ENCODE data around the gene KCNG2. TPM values are rescaled to one million over a fixed set of nuclear protein-coding genes. Genes with fewer than 3 reads are reported as not detected.
"Not testable (repeated sequence)": the region's sequence is repeated elsewhere in the genome, so short reads cannot be mapped to it uniquely, and the experiment has no call there.

KCNG2 gene
- total RNA-seq, 1 donor from 2014 or later: 0.22 TPM

DNA sequence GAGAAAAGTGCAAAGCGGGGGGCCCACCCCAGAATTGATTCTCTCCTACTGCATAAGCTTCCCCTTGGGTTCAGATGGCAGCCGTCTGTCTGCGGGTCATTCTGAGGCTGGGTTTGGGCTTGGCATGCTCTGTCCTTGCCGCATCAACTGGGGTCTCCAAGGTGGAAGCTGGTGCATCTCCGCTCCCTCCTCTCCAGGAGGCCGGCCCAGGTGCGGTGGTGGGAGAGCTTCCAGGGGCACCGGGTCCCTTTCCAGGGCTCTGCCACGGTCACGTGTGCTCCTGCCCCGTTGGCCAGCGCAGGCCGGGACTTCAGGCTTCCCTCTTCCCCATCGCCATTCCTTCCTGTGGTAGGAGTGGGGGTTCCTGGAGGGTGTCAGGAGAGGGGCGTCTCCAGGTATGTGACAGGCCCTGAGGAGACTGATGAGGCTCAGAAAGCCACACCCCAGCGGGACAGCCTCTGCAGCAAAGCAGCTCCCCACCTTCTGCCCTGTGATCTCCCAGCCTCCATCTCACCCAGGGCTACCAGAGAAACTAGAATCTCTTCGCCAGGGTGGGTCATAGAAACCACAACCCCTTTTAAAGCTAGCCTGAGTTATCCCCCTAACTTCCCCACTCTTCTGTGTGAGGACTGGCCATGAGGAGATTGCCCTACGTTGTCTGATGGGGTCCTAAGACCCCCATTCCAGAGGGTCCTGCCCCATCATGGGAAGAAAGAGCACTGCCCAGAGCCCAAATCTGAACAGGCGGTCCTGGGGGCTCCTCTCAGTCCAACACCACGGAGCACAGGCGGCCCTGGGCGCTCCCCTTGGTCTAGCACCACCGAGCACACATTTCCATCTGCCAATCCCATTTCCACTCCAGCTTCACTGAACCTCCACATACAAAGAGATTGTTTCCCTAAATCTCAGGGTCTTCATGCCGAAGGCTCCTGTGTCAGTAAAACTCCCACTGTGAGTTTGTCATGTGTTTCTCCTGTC, 77.1 kb downstream of the KCNG2 start:
- intact Hi-C loops (cut with DNase I): no loop called here
- DNase-seq (ENCODE audit: low spot score) (no peak), ATAC-seq (no peak)

DNA sequence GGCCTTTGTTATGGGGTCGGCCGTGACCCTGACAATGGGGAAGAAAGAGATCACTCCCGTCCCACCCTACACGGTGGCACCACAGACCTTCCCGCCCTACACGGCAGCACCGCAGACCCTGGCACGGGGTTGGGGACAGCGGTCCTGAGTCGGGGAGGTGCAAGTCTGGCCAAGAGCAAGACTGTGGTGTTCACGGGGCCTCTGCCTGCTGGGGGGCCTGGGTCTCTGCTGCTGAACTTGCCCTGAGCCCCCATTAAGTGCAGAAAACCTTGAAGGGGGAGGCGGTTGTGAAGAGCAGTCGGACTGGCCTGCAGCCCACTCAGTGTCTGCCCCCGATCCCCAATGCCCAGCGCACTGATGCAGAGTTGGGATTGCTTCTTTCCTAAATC, 77.8 kb downstream of the KCNG2 start:
- ATAC-seq (no peak), DNase-seq (ENCODE audit: low spot score) (no peak)
- intact Hi-C loops (cut with DNase I): no loop called here

DNA sequence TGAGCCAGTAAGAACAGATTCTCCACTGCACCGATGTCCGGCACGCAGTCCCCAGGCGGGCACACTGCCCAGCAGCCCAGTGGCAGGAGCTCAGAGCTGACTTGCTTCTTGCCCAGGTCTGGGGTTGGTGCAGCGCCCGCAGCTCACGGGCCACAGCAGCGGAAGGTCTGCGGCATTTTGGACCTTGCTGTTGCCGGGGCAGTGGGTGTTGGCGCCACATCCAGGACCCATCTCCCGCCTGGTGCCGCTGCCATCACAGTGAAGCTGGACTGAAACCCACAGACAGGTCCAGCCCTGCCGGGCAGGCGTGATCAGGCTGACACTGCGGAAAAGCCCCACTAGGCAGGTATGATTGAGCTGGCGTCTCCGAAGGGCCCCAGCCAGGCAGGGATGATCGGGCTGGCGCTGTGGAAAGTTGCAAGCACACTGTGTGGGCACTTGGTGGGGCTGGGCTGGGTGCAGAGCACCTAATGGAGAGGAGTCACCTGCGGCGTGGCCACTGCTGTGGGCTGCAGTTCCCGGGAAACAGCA, 78.3 kb downstream of the KCNG2 start:
- intact Hi-C loops (cut with DNase I): no loop called here
- DNase-seq (ENCODE audit: low spot score) (no peak), ATAC-seq (no peak)

DNA sequence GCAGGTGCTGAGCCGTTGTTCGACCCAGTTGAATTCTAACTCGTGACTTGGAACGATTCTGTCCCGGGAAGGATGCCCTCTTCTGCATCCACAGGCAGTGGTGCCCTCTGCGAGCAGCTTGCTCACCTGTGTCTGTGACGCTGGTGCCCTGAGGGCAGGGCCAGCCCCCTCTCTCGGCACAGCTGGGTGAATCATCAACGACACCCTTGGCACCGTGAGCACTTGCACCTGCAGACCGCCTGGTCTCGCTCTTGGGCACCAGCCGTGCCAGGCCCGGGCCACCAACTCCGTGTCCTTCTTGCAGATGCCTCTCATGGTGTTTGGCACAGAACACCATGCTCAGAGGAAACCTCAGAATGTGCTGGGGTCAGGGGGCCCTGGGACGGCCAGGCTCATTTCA, 78.8 kb downstream of the KCNG2 start:
- intact Hi-C loops (cut with DNase I): no loop called here
- no peak for ATAC-seq
- no peak for DNase-seq (ENCODE audit: low spot score)

DNA sequence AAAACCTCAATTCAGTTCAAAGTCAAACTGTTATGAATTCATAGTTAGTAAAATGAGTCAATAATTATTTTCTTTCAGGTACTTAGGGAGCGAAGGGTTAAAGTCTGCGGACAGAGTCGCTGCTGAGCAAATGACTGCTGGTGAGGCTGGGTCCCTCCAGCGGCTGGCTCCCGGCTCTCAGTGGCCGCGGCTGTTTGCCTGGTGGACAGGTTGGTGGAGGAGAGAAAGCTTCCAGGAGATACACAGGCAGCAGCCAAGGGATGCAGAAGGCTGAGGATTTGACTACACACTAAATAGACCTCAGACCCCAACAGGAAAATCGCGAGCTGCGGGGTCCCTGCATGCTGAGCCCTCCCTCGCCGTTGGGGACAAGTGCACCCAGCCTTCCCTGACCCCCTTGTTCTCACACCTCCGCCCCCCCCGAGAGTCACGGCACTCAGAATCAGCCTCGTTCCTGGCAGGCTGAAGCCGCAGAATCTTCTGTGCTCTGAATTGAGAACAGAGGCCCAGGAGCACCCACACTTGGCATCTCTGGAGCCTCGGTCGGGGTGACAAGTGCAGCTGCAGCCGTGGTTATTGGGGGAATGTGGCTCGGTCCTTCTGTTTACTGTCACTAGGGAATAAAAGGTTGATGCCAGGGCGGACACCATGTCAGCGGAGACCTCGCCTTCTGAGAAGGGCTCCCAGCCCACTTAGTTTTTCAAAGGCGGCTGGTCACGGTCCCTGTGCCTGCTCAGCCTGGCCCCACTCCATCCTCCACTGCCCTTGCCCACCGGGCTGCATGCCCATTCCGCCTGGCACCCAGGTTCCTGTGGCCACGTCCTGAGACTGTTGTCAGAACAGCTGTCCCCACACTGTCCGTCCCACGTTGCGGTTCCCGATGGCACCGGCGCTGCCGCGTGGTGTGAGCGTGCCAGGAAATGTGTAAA, 79.7 kb downstream of the KCNG2 start:
- DNase-seq (ENCODE audit: low spot score) (no peak), ATAC-seq (no peak)
- intact Hi-C loops (cut with DNase I): no loop called here

DNA sequence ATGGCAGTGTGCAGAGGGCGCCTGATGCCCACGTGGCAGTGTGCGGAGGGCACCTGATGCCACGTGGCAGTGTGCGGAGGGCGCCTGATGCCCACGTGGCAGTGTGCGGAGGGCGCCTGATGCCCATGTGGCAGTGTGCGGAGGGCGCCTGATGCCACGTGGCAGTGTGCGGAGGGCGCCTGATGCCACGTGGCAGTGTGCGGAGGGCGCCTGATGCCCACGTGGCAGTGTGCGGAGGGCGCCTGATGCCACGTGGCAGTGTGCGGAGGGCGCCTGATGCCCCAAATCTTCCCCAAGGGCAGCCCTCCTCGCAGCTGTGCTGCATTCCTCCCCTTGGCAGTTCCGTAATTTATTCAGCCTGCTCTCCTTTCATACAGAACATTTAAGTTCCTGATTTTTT, 80.5 kb downstream of the KCNG2 start:
- ATAC-seq; intact Hi-C loops (cut with DNase I); DNase-seq (ENCODE audit: low spot score): not testable (repeated sequence)

DNA sequence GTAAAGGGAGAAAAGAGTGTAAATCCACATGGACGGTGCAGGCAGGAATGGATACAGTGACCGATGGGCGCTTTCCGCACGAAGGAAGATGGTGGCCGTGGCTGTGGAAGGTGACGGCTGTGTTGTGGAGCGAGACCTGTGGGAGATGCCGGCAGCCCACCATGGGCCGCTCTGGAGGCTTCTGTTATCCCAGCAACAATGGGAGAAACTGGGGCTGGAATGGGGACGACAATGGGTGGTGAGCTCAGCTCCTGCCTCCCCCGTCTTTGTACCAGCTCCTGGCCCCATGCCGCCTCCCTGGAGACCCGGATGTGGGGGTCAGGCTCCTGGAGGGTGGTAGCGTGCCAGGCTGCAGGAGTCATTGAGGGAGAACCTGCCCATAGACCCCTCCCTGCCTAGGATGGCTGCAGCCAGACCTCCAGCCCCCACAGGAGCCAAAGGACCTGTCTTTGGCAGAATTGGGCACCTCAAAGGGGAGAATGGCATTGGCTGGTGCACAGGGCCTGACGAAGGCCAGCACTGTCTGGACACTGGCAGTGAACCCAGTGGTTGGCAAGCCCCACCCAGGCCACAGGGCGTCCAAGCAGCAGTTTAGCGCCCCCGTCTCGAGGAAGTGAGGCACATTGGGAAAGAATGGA, 81.1 kb downstream of the KCNG2 start:
- no peak for ATAC-seq
- intact Hi-C loops (cut with DNase I): no loop called here
- no peak for DNase-seq (ENCODE audit: low spot score)

DNA sequence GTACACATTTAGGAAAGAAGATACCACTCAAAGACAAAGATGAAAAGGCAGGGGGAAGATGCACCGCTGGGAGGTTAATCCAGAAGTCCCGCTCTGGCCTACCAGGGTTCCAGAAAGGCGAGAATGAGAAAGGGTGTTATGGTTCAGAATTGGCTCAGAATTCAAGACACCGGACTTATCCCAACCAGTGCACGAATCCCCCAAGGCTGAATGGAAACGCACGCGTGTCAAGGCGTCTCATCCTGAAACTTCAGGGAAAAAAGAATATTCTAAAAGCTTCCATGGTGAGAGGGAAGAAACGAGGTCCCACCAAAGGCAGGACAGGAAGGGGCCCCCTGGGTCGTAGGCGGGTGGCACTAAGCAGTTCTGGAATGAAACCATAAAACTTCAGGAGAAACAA, 81.8 kb downstream of the KCNG2 start:
- ATAC-seq (no peak), DNase-seq (ENCODE audit: low spot score) (no peak)
- intact Hi-C loops (cut with DNase I): no loop called here

DNA sequence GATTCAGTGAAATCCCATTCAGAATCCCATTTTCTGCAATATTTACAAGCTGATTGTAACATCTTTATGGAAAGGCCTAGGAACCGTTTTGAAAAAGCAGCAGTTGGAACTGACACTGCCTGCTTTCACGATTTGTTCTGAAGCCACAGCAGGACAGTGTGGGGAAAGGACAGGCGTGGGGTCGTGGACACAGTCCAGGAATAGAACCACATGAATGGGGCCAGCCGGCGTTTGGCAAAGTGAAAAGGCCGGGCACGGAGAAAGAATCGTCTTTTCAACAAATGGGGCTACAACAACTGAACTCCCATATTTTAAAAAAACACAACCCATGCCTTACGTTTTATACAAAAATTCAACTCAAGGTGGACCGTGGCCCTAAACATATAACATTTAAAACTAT, 84.0 kb downstream of the KCNG2 start:
- DNase-seq (ENCODE audit: low spot score): no peak
- ATAC-seq: no peak
- intact Hi-C loops (cut with DNase I): no loop called here

DNA sequence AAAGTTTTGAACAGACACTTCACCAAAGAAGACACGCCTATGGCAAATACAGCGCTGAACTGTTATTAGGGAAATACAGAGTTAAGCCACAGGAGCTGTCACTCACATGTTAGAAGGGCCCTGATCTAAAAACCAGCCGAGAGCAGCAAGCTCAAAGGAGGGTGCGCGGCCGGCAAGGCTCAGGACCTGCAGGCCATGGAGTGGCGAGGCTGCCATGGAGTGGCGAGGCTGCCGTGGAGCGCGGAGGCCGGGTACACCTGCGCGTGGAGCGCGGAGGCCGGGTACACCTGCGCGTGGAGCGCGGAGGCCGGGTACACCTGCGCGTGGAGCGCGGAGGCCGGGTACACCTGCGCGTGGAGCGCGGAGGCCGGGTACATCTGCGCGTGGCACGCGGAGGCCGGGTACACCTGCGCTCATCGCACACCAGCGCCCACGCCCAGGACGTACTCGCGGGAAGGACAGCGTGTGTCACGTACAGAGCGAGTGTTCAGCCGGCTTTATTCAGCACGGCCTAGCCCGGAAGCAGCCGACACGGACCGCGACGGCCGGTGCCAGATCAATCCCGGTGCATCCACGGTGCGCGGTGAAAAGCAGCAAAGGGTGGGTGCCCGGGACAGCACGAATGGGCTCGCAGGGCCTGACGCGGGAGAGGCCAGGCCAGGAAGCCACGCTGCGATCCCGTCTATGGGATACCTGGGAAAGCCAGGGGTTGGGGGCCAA, 84.9 kb downstream of the KCNG2 start:
- intact Hi-C loops (cut with DNase I): no loop called here
- DNase-seq (ENCODE audit: low spot score) (no peak), ATAC-seq (no peak)

DNA sequence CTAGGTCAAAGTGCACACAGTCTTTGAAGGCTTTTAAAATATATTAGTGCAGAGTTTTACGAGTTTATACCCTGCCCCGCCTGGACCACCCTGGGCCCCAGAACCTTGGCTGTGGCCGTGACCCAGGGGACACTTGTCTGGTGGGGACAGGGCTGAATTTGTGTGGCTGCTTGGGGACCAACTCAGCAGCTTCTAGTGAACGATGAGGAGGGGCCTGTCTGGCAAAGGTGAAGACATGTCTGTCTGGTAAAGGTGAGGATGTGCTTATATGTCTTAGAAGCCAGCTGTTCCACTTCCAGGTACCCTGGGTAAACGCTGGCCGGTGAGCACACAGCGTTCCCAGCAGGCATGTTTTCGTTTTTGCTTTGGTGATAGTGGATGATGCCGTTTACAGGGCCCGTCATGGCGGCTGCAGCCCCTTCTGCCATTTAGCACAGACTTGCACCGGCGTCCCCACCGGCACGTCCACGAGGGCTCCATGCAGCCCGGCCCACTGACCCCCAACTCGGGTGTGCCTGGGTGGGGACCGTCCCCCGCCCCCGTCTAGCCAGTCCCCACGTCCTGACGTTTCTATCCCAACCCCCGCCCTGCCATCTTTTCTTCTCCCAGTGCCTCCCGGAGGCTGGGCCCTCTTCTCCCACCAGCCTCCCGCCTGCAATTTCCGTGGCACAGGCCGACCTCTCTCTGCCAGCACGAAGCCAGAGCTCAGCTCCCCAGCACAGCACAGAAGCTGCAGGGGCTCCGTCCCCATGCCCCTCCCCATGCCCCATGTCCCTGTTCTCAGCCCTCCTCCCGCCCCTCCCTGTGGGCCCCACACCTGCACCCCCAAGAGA, 85.9 kb downstream of the KCNG2 start:
- intact Hi-C loops (cut with DNase I): no loop called here
- DNase-seq (ENCODE audit: low spot score) (no peak), ATAC-seq (no peak)

DNA sequence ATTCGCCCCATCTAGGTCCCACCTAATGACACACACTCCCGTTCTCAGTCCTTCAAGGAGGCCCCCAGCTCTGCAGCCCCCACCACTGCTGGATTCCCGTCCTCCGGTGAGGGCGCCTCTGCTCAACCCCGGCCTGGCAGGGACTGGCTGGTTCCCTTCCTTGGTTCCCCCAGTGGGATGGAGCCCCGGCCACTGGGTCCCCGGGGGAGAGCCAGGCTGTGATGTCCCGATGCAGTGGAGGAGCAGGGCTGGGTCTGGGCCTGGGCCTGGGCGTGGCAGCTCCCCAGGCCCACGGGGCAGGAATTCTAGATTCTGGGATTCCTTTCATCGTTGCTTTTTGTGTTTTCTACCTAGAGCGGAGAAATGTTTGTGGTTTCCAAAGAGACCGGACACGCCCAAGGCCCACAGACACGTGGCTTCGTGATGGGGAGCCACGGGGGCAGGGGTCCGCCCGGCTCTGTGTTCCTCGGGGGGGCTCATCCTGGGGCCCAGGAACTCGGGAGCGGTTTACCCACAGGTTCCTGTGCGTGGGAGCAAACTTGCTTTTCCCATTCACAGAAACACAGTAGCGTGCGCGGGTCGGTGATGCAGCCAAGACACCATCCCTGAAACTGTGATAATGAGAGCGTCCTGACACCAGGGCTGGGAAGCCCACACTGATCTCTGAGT, 86.7 kb downstream of the KCNG2 start:
- intact Hi-C loops (cut with DNase I): no loop called here
- no peak for DNase-seq (ENCODE audit: low spot score)
- ATAC-seq: no peak

DNA sequence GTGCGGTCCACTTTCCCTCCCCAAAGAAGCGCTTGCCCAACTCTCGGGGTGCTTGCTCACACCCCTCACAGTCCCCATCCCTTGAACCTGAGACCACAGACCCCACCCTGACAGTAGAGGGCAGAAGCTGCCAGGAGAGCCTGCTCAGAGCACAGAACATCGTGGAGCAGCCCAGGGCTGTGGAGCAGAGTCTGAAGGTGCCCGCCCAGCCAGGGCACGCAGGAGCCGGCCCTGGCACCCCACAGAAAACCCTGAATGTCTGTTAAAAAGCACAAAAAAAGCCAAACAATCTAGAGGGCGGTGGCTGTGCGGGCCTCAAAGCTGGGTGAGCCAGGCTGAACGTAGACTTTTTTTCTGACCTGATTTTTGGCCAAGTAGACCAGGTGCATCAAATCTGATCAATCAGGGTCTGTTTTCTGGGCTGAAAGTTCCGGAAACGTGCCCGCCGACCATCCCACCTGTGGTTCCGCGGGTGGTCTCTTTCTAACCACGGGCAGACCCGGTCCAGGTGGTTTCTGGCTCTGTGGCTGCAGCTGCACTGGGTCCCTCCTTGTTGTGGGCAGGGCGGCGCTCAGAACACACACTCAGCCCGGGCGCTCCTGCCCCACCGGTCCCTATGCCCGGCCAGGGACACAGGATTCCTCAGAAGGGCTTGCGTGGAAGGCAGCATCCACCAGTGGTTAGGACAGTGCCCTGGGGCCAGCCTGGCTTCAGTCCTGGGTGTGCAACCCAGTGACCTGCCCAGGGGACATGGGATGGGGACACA, 87.4 kb downstream of the KCNG2 start:
- no peak for ATAC-seq
- intact Hi-C loops (cut with DNase I): no loop called here
- DNase-seq (ENCODE audit: low spot score): no peak

DNA sequence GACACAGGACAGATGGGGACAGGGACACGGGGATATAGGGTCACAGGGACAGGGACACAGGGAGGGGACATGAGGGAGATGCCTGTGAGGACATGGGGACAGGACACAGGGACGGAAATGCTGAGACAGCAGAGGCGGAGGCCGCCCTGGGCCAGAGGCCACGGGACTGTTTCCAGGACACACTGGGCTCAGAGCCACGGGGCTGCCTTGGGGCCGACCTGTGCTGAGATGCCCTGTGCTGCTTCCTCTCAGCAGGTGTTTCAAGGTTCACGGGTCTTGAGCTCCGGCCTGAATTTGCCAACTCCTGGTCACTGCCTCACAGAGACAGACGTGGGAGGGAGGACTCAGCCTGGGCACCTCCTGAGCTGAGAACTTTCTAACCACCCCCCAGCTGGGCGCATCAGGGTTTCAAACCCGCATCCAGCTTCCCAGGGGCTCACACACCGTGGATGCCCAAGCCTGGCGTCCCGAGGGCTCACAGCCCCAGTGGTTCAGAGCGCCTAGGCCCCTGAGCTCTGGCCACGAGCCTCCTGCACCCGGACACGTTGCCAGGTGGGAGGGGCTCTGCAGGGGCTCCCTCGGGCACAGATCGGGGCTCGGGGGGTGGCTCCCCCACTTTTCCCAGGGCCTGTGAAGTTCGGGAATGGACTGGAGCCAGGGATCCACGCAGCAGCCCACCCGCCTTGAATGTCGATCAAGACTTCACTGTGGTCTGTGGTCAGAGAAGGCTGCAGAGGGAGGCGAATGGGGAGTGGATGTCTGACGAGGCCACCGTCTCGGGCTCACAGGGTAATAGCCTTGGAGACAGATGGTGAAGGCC, 89.7 kb downstream of the KCNG2 start:
- DNase-seq (ENCODE audit: low spot score) (no peak), ATAC-seq (no peak)
- intact Hi-C loops (cut with DNase I): no loop called here

DNA sequence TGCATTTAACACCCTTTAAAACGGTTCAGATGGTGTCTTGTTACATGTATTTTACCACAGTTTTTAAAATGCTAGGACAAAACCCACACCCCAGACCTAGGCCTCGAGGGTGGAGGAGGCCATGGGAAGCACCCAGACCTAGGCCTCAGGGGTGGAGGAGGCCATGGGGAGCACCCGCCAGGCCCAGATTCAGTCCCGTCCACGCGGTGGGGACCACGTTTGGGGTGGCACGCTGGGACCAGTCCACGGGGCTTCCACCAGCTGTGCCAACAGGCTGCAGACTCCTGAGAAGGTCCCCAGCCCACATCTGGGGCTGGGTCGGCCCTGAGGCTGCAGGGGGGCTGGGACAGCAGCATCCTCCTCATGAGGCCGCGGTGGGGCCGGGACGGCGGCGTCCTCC, 90.3 kb downstream of the KCNG2 start:
- intact Hi-C loops (cut with DNase I): no loop called here
- DNase-seq (ENCODE audit: low spot score) (no peak), ATAC-seq (no peak)

DNA sequence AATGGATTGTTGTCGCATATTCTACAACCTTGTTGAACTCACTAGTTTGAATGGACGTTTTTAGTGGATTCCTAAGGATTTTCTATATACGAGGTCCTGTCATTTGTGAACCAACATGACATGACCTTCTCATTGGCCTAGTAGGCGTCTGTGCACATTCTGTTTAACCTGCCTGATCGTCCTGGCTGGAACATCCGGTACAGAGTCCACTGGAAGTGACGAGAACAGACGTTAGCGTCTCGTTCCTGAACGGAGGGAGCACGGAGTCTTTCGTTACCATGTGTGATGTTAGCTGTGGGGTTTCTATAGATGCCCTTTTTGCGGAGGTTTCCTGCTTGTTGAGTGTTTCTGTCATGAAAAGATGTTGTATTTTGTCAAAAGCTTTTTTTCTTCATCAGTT, 91.8 kb downstream of the KCNG2 start:
- intact Hi-C loops (cut with DNase I): no loop called here

More for the DNA sequence above, 91.8 kb downstream of the KCNG2 start:
- no peak for DNase-seq (ENCODE audit: low spot score)
- no peak for ATAC-seq

Data from sciatic nerve (tissue), 2 donors.